Activated CD4-positive, CD25-positive, alpha-beta regulatory T cell (primary cell): ENCODE results near the gene ZSWIM7.
"Not testable (repeated sequence)": the region's sequence is repeated elsewhere in the genome, so short reads cannot be mapped to it uniquely, and the experiment has no call there.

Experiments used
- DNase-seq, 4 experiments: peaks; one replicate each; lab custom pipeline; 2025; lab: John Stamatoyannopoulos, UW

ZSWIM7 gene

DNA sequence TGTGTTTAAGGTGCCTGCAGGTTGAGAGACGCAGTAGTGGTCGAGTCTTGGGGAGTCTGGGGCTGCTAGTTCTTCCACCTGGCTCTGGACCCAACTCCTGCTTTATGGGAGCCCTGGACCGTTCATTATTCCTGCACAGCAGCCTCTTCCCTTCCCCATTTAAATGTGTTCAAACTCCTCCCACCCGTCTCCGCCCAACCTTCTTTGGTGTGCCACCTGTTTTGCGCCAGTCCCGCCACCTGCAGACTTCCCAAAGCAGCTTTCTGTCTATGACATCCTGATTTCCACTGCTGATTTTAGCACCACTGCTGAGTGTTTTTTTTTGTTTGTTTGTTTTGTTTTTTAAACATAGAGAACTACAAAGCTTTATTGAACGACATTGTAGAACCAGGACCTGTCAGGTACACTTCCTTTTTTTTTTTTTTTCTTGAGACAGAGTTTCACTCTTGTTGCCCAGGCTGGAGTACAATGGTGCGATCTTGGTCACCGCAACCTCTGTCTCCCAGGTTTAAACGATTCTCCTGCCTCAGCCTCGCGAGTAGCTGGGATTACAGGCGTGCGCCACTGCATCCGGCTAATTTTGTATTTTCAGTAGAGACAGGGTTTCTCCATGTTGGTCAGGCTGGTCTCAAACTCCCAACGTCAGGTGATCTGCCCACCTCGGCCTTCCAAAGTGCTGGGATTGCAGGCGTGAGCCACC is 41.7 kb downstream of the ZSWIM7 start:
- DNase-seq = no peak

DNA sequence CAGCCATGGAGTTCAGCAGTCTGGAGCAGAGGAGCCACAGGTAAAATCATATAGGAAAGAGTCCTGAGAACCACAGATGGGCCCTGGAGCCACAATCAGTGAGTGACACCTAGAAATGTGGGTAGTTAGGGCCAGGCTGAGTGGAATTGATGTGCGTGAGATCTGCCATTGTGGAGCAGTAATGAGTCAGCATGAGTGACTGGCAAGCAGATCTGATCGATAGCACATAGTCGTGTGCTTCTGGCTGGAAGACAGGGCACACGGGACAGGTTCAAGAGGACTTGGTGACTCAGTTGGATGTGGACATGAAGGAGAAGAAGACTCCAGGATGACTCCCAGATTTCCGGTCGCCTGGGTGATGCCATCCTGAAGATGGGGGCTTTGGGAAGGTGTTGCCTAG is 42.3 kb downstream of the ZSWIM7 start:
- no peak for DNase-seq

- no peak for DNase-seq
Measured at GRCh38 chr17:15955793-15956541, 43.5 kb downstream of the ZSWIM7 start.

GRCh38 chr17:15954222-15954621 is 45.3 kb downstream of the ZSWIM7 start:
- no peak for DNase-seq

DNA sequence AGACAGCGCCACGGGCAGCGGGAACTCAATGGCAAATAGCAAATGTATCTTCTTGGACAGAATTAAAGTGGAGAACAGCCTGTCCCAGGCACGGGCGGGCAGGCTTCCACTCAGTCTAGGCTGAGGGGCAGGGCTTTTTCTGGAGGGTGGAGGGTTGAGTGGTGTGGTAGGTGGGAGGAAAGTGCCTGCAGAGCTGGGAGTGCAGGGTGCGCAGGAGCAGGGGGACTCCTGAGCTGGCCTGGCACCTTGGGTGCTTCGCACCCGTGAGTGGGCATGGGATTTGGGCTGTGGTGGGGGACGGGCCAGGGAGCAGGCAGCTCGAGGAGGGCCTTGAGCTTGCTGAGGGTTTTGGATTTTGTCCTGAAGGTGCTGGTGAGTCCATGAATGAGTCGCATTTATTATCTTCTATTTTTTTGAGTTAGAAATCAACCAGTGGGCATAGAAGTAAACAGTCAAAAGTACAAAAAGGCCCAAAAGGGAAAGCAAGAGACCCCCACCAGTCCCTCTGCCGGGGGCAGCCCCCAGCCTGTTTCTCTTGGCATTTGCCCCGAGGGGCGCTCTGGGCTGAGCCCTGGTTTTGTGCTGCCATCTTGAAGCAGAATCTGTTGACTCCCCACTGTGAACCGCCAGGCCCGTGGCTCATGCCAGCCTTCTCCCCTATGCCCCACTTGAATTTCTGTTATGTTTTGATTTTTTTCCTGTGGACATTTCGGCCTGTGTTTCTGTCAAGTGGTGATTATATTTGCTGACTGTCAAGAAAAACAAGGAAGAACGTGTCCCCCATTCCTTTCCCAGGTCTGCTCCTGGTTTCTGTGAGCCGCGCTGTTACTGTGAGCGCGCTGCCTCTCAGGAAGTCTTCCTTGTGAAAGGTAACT is 46.4 kb downstream of the ZSWIM7 start:
- DNase-seq = no peak

DNA sequence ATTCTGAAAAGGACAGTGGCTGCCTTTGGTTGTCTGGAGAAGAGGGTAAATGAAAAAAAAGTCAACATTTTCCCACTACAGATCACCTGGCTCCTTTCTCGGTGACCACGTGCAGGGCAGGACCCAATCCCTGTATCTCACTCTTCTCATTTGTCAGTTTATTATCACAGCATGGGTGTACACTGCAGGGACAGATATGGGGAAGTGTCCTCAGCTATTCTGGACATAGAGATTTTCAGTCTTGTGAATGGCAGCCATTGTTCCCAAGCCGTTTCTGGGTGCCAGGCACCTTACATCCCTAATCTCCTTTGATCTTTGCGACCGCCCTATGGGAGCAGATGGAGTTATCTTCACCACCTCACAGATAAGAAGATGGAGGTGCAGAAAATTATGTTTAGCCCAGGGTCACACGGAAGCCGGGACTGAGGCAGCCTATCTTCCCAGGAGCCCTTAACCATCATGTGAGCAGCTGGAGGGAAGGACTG is 47.4 kb downstream of the ZSWIM7 start:
- DNase-seq = no peak

DNA sequence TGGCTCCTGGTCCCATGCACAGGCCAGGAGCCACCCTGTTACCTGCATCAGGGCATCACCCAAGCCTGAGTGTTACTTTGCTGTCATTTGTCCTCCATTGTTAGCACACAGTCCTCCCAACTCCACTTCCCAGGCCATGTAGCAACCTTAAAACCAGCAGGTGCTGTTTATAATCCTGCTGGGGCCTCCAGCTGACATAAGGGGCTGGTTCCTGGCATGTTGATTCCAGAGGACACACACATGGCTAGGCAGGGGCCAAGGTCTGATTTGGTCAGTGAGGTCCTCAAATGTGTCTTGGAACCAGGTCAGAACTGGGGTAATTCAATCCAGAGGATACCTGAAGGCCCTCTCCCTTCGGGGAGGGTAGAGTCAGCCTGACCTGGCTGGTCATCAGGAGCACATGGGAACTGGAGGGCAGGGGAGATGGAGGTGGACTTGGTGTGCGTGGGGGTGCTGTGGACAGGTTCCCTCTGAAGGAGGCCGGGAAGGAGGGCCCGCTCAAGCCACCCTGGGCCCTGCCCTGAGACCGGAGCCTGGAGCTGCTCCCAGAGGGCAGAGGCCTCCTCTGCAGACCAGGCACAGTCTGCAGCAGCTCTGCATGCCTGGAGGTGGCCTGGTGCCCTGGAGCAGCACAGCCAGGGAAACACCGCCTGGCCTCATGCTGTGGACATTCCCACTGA is 48.0 kb downstream of the ZSWIM7 start:
- no peak for DNase-seq

DNA sequence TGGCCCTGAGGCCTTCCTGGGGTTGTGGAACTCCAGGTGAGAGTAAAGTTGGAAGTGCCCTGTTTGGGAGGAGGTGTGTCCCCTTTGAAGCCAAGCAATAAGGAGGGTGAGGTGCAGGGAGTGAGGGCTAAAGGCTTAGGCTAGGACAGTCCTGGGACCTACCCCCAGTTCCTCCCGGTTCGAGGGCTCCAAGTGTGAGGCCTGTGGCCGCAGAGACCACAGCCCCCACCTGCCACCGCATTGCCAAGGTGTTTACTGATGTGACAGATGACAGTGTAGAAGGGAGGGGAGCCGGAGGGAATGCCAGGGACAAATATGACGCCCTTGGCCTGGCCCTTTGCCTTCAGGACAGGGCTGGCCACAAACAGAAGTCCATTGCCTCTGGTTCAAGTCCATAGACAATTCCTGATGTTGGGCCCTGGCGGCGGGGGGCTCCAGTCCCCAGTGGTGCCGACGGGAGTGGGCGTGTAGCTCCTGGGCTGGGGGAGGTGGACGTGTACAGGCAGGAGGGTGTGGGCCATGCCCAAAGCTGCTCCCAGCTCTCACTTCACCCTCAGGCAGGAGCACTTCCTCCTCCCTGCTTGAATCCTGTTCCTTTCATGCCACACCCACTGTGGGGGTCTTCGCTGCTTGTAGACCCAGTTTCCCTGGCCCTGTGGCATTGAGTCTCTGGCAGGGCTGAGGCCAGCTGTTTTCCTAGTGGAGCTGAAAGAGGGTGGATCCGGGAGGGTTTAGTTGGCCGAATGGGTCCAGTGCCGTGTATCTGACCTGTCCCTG is 51.3 kb downstream of the ZSWIM7 start:
- DNase-seq = no peak

GRCh38 chr17:15947271-15947670 is 52.2 kb downstream of the ZSWIM7 start:
- no peak for DNase-seq

DNA sequence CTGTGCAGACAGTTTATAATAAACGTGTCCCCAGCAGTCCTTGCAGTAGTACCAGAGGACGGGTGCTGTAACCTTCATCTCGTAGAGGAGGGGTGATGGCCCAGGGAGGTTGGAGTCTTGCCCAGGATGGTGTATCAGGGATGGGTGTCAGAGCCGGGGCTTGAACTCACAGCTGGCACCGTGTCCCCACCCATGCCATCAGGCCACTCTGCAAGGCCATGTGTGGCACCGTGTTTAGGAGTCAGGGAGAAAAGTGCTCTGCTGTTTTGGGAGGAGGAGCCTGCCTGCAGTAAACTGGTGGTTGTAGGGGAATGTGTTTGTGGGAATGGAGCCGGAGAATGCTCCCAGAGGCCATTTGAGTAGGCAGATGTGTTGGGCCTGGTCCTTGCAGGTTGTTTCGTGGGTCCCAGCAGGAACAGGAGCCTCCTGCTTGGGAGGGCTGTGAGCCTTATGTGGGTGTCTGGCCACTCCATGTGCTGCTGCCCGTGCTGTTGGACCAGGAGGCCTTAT is 52.8 kb downstream of the ZSWIM7 start:
- no peak for DNase-seq

DNA sequence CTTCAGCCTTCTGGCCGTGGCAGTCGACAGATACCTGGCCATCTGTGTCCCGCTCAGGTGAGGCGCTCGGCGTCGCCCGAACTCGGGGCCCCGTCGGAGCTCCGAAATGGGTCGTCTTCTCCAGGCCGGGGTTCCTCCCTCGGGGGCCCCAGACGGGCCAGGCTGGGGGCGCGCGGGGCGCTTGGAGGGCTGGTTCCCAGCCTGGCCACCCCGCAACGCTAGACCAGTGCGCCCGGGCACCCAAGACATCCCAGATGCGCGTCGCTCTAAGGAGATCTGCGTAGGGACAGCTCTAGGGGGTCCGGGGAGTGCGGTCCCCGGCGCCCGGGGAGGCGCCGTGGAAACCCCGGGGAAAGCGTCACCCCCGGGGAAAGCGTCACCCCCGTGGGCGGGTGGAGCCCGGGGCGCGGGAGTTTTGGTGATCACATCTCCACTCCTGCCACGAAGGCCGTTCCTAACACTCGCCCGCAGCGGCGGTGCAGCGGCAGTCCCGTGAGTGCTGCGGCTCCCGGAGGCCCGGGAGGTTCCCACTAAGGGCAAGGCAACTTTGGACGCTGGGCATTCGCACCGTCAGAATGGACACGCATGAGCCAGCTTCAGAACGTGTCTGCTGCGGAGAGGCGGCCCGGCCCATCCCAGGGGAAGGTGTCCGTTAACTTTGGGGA is 53.8 kb downstream of the ZSWIM7 start:
- DNase-seq = no peak

GRCh38 chr17:15944759-15945526 is 54.6 kb downstream of the ZSWIM7 start, which contains the start of gene ADORA2B:
Gene ADORA2B (plus strand): TSS chr17:15945130. CDS start chr17:15945249, 119 bp downstream.
- DNase-seq = no peak

DNA sequence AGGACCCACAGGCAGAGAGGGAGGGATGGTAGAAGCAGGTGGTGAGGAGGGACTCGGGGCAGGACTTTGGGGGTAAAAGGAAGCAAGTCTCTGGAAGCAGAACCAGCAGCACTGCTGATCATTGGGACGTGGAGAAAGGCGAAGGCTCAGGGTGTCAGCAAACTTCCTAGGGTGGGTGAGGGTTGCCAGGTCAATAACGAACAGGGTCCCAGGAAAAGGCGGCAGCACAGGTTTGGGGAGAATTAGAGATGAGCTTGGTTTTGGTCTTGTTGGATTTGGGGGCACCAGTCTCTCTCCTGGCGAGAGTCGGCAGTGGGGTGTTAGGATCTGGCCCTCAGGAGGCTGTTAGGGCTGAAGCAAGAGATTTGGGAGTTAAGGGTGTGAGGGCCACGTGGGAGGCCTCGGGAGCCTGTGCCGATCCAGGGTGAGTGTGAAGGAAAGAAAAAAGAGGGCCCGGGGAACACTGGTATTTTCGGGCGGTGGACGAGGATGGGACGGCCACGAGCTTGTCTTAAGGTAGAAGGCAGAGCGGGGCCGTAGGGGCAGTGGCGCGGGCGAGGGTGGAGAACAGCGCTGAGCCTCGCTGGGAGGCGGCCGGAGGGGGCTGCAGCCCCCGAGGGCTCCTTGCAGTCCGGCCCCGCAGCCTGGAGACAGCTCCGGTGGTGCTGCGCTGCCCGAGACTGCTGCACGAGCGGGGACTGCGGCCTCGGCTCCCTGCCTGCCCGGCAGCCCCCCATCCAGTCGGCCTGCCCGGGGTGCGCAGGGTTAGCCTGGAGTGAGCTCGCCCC is 55.3 kb downstream of the ZSWIM7 start:
- no peak for DNase-seq

- no peak for DNase-seq
Measured at GRCh38 chr17:15942207-15942833, 57.2 kb downstream of the ZSWIM7 start.

DNA sequence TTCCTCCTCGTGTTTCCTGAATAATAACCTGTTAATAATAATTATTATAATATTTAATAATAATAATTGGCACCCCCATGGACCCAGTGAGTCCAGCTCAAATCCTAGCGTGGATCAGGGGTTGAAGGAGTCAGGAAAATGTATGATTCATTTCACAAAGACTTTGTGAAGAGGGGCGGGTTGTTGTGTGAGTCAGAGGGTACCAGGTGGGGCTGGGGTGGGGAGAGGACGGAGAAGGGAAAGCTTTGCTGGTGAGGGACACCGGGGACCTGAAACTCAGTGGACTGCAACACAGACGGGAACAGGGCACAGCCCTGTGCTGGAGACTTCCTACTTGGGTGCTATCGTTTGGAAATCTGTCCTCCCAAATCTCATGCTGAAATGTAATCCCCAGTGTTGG is 57.7 kb downstream of the ZSWIM7 start:
- DNase-seq = no peak

GRCh38 chr17:15936481-15936880 is 63.0 kb downstream of the ZSWIM7 start:
- not testable (repeated sequence) for DNase-seq

GRCh38 chr17:15935891-15936290 is 63.6 kb downstream of the ZSWIM7 start:
- no peak for DNase-seq

- no peak for DNase-seq
Measured at GRCh38 chr17:15934866-15935265, 64.6 kb downstream of the ZSWIM7 start.
